ENCODE data around the gene ZNF524.
"Not testable (repeated sequence)": the region's sequence is repeated elsewhere in the genome, so short reads cannot be mapped to it uniquely, and the experiment has no call there.

Gene ZNF524

DNA sequence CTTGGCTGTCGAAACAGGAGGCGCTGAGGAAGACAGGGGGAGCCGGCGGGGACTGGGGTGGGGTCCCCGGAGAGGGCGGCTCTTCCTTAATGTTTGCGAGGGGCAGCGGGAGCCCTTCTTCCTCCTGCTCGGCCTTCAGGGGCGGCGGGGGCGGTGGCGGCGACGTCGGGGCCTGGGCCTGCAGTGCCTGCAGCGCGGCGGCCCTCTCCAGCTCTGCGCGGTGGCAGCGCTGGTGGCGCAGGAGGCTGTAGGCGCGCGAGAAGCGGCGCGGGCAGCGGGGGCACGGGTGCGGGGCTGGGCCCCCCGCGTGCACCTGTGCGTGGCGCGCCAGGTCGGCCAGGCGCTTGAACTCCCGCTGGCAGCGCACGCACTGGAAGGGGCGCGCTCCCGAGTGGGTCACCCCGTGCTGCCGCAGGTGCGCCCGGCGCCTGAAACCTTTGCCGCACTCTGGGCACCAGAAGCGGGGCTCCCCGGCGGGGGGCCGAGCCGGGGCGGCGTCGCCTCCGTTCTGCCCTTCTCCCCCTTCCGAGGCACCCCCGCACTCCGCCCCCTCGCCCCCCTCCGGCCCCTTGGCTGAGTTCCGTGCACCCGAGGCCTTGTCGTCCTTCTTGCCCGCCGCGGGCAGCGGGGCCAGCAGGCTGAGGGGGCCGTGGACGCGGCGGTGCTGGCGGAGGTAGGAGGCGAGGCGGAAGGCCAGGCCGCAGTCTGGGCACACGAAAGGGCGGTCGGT is 21.9 kb upstream of the ZNF524 start:
- Mint-ChIP-seq H3K27ac (no peak overlapping the region), H3K27me3 (ENCODE audit: low read depth) (no peaks in the 10 kb centered on the region), H3K36me3 (ENCODE audit: low read depth) (peaks cover 11% of the 10 kb centered on the region), H3K9me3 (no peaks in the 10 kb centered on the region), H3K4me1 (ENCODE audit: low read depth) (peaks cover 17% of the 10 kb centered on the region), H3K4me3 (no peak overlapping the region)

- H3K4me3 Mint-ChIP-seq: peak overlapping the region; percentile 88
- H3K36me3 Mint-ChIP-seq (ENCODE audit: low read depth): peaks cover 11% of the 10 kb centered on the region
- H3K27ac Mint-ChIP-seq: peak overlapping the region; percentile 80
- H3K27me3 Mint-ChIP-seq (ENCODE audit: low read depth): no peaks in the 10 kb centered on the region
- no peaks in the 10 kb centered on the region for H3K9me3 Mint-ChIP-seq
- peaks cover 17% of the 10 kb centered on the region for H3K4me1 Mint-ChIP-seq (ENCODE audit: low read depth)
Observed at GRCh38 chr19:55578761-55579747, 21.0 kb upstream of the ZNF524 start.

DNA sequence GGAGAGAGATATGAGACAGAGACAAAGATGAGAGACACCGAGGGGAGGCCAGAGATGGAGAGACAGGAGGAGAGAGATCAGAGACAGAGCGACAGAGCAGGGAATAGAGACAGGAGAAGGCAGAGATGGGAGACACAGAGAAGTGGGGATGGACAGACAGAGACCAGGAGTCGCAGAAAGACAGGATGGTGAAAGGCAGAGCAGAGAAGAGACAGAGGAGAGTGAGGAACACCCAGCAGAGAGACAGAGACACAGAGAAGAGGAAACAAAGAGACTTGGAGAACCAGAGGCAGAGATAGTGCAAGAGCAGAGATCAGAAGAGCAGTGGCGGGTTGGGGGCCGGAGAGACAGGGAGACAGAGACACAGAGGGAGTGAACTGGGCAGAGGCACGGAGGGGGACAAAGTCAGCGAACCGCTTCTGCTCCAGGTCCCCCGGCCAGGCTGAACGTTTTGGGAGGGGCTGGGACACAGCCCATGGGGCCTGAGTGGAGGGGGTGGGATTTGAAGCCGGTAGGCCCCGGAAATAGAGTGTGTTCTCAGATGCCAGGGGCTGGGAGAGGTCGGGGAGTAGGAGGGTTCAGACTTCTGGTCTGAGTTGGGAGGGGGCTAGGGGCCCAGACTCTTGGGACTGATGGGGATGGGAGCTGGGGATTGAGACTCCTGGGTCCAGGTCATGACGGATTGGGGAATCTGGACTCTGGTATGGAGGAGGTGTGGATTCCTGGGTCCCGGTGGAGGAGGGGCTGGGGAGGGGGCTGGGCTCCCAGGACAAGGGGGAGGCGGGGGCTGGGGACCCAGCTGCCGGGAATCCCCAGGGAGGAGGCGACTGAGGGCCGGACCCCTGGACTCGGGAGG is 20.1 kb upstream of the ZNF524 start:
- H3K4me3 Mint-ChIP-seq: peak overlapping the region; percentile 88
- no peaks in the 10 kb centered on the region for H3K9me3 Mint-ChIP-seq
- H3K27me3 Mint-ChIP-seq (ENCODE audit: low read depth): peaks cover 9% of the 10 kb centered on the region
- H3K27ac Mint-ChIP-seq: peak overlapping the region; percentile 80
- H3K4me1 Mint-ChIP-seq (ENCODE audit: low read depth): peaks cover 17% of the 10 kb centered on the region
- peaks cover 11% of the 10 kb centered on the region for H3K36me3 Mint-ChIP-seq (ENCODE audit: low read depth)

GRCh38 chr19:55580628-55581144 is 19.4 kb upstream of the ZNF524 start, which contains the start of gene ZNF579:
Gene ZNF579 (minus strand): TSS chr19:55580848. CDS start chr19:55579639, 1,209 bp downstream.
- peaks cover 21% of the 10 kb centered on the region for H3K4me1 Mint-ChIP-seq (ENCODE audit: low read depth)
- peaks cover 11% of the 10 kb centered on the region for H3K36me3 Mint-ChIP-seq (ENCODE audit: low read depth)
- no peaks in the 10 kb centered on the region for H3K9me3 Mint-ChIP-seq
- H3K27me3 Mint-ChIP-seq (ENCODE audit: low read depth): peaks cover 16% of the 10 kb centered on the region
- peak within 1 kb of the TSS; percentile 88 for H3K4me3 Mint-ChIP-seq
- peak within 1 kb of the TSS; percentile 80 for H3K27ac Mint-ChIP-seq

DNA sequence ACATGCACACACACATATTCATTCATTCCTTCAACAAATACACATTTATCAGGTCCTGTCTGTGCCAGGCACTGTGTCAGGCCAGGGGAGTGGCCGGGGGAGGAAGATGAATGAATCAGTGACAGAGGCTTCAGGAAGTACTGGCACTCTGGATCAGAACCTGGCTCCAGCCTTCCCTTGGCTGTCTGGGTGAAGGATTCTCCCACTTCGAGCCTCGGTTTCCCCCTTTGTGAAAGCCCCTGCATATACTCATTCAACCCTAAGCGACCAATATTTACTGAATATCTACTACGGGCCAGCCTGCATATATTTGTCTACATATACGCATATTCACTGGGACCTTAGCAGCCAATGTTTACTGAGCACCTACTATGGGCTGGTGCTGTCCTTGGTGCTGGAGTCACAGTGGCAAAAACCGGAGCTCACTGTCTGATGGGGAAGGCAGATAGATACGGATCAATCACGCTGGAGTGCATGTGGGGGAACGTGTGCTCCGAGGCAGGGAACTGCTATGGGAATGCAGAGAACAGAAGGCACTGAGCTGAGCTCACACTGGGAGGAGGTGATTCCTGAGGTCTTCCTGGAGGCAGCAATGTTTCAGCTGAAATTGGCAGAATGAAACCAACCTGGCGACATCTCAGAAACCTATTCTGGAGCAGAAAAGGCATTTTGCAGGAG is 18.8 kb upstream of the ZNF524 start:
- peak overlapping the region; percentile 88 for H3K4me3 Mint-ChIP-seq
- no peaks in the 10 kb centered on the region for H3K9me3 Mint-ChIP-seq
- H3K4me1 Mint-ChIP-seq (ENCODE audit: low read depth): peaks cover 21% of the 10 kb centered on the region
- H3K27ac Mint-ChIP-seq: peak overlapping the region; percentile 71
- H3K27me3 Mint-ChIP-seq (ENCODE audit: low read depth): peaks cover 22% of the 10 kb centered on the region
- H3K36me3 Mint-ChIP-seq (ENCODE audit: low read depth): peaks cover 11% of the 10 kb centered on the region

DNA sequence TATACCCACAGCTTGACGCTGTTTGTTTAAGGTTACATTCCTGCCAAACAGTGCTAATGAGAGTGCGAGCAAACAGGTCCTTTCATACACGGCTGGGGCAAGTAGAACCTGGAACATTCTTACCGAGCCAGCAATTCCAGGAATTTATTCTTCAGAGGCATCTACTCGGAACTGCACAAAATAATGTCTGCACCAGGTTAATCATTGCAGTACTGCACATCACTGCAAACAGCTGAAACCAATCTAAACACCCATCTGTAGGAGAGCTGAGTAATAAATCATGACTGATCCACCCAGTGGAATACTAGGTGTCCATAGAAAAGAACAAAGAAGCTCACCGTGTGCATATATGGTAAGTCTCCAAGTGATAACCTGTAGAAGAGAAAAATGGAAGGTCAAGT is 18.3 kb upstream of the ZNF524 start:
- H3K4me3 Mint-ChIP-seq: no peak overlapping the region
- peaks cover 27% of the 10 kb centered on the region for H3K27me3 Mint-ChIP-seq (ENCODE audit: low read depth)
- peaks cover 8% of the 10 kb centered on the region for H3K36me3 Mint-ChIP-seq (ENCODE audit: low read depth)
- H3K4me1 Mint-ChIP-seq (ENCODE audit: low read depth): peaks cover 21% of the 10 kb centered on the region
- no peaks in the 10 kb centered on the region for H3K9me3 Mint-ChIP-seq
- H3K27ac Mint-ChIP-seq: no peak overlapping the region

DNA sequence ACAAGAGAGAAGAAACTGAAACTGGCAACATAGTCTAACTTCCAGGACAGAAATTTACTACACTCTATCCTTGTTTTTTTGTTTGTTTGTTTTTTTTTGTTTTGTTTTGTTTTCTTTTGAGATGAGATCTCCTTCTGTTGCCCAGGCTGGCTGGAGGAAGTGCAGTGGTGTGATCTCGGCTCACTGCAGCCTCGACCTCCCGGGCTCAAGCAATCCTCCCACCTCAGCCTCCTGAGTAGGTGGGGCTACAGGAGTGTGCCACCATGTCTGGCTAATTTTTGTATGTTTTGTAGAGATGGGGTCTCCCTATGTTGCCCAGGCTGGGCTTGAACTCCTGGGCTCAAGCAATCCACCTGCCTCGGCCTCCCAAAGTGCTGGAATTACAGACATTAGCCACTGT is 17.8 kb upstream of the ZNF524 start:
- H3K27ac Mint-ChIP-seq; H3K9me3 Mint-ChIP-seq; H3K4me3 Mint-ChIP-seq; H3K36me3 Mint-ChIP-seq (ENCODE audit: low read depth): not testable (repeated sequence)
- Mint-ChIP-seq H3K27me3 (ENCODE audit: low read depth) (peaks cover 32% of the 10 kb centered on the region), H3K4me1 (ENCODE audit: low read depth) (peaks cover 22% of the 10 kb centered on the region)

DNA sequence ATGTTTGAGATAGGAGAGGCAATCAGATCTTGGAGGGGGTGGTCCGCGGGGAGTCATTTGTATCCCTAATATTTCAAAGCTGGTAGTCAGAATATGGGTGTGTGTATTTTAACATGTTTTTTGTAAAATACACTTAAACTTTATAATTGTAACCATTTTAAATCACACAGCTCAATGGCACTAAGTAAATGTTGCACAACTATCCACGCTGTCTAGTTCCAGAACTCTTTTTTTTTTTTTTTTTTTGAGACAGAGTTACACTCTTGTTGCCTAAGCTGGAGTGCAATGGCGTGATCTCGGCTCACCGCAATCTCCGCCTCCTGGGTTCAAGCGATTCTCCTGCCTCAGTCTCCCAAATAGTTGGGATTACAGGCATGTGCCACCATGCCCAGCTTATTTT is 16.2 kb upstream of the ZNF524 start:
- not testable (repeated sequence) for H3K36me3 Mint-ChIP-seq (ENCODE audit: low read depth); H3K9me3 Mint-ChIP-seq; H3K27ac Mint-ChIP-seq; H3K4me3 Mint-ChIP-seq
- Mint-ChIP-seq H3K27me3 (ENCODE audit: low read depth) (peaks cover 34% of the 10 kb centered on the region), H3K4me1 (ENCODE audit: low read depth) (peaks cover 24% of the 10 kb centered on the region)

DNA sequence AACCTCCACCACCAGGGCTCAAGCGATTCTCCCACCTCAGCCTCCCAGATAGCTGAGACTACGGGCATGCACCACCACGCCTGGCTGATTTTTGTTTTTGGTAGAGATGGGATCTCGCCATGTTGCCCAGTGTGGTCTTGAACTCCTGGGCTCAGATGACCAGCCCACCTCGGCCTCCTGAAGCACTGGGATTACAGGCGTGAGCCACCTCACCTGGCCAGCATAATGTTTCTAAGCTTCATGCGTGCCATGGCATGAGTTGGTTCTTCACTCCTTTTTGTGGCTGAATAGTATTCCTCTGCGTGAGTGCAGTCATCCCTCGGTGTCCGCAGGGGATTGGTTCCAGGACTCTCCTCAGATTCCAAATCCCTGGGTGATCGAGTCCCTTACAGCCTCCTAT is 15.2 kb upstream of the ZNF524 start:
- Mint-ChIP-seq H3K27me3 (ENCODE audit: low read depth) (peaks cover 34% of the 10 kb centered on the region), H3K27ac (no peak overlapping the region), H3K36me3 (ENCODE audit: low read depth) (no peaks in the 10 kb centered on the region), H3K4me3 (no peak overlapping the region), H3K9me3 (no peaks in the 10 kb centered on the region), H3K4me1 (ENCODE audit: low read depth) (peaks cover 20% of the 10 kb centered on the region)

DNA sequence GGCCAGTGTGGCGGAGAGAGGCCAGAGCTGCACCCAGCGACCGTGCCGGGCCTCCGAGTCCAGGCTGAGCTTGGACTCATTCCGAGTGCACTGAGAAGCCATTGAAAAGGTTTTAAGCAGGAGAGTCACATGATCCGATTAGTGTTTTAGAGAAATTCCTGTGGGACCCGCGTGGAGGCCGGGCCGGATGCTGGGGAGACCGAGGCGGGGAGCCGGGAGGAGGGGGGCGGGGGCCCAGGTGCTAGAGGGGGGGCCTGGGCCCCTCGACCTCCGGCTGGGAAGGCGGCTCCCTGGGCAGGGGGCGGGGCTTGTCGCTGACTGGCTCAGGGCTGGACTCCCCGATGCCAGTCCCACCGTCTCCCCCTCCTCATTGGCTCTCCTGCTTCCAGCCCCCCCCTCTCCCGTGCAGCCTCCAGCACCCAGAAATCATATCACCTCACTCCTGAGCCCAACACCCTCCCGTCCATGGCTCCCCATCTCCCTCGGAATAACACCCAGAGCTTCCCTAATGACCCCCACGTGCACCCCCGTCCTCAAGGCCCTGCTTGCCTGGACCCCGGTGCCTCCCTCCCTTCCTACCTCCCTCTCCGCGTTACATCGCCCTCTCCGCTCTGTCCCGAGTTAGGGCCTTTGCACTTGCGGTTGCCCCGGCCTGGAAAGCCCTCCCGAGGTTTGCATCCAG is 14.3 kb upstream of the ZNF524 start:
- H3K9me3 Mint-ChIP-seq: no peaks in the 10 kb centered on the region
- H3K4me1 Mint-ChIP-seq (ENCODE audit: low read depth): peaks cover 20% of the 10 kb centered on the region
- no peaks in the 10 kb centered on the region for H3K36me3 Mint-ChIP-seq (ENCODE audit: low read depth)
- H3K27ac Mint-ChIP-seq: no peak overlapping the region
- peak overlapping the region; percentile 7 for H3K4me3 Mint-ChIP-seq
- H3K27me3 Mint-ChIP-seq (ENCODE audit: low read depth): peaks cover 34% of the 10 kb centered on the region

GRCh38 chr19:55586976-55587668 is 13.0 kb upstream of the ZNF524 start:
- Mint-ChIP-seq H3K4me1 (ENCODE audit: low read depth) (peaks cover 9% of the 10 kb centered on the region), H3K4me3 (peak overlapping the region; percentile 69), H3K27me3 (ENCODE audit: low read depth) (peaks cover 34% of the 10 kb centered on the region), H3K36me3 (ENCODE audit: low read depth) (peaks cover 8% of the 10 kb centered on the region), H3K27ac (no peak overlapping the region), H3K9me3 (no peaks in the 10 kb centered on the region)

GRCh38 chr19:55588738-55589137 is 11.3 kb upstream of the ZNF524 start:
- Mint-ChIP-seq H3K4me3 (no peak overlapping the region), H3K9me3 (no peaks in the 10 kb centered on the region), H3K4me1 (ENCODE audit: low read depth) (peaks cover 9% of the 10 kb centered on the region), H3K36me3 (ENCODE audit: low read depth) (peaks cover 11% of the 10 kb centered on the region), H3K27me3 (ENCODE audit: low read depth) (peaks cover 34% of the 10 kb centered on the region), H3K27ac (no peak overlapping the region)

DNA sequence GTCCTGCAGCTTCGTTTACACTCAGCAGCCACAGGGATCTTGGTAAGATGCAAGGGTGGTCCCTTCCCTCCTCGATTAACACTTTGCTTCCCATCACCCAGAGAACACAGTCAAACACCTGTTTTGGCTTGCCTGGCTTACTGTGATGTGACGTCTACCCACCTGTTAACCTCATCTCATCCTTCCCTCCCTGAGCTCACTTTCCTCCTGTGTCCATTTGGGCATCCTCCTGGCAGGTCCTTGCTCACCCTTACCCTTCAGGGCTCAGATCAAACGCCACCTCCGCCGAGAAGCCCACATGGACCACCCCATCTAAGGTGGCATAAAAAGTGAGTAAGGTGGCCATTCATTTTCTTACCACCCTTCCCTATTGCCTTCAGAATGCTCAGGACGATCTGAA is 10.0 kb upstream of the ZNF524 start:
- Mint-ChIP-seq H3K36me3 (ENCODE audit: low read depth) (peaks cover 17% of the 10 kb centered on the region), H3K27ac (no peak overlapping the region)

More for the DNA sequence above, 10.0 kb upstream of the ZNF524 start:
- Mint-ChIP-seq H3K4me3 (no peak overlapping the region), H3K4me1 (ENCODE audit: low read depth) (peaks cover 9% of the 10 kb centered on the region), H3K27me3 (ENCODE audit: low read depth) (peaks cover 24% of the 10 kb centered on the region), H3K9me3 (no peaks in the 10 kb centered on the region)
